Activated CD4-positive, alpha-beta memory T cell treated with anti-CD3 and anti-CD28 coated beads, Interleukin-2, amount 10 ng/mL, durations not matched to agents 7 days and 5 days (primary cell): ENCODE results near the gene ARRB1. TPM values are rescaled to one million over a fixed set of nuclear protein-coding genes. Genes with fewer than 3 reads are reported as not detected.

Experiments used
- CTCF ChIA-PET: fragments of 350-600 bp; sonication (Branson Sonifier 250); formaldehyde crosslinking; loops from one replicate; lab custom pipeline; 2021; ENCODE audit warnings: antibody characterized with exemption, inconsistent platforms; lab: Charles Lee
- POLR2A ChIA-PET: fragments of 350-600 bp; sonication (Branson Sonifier 250); formaldehyde crosslinking; loops from one replicate; lab custom pipeline; 2021; ENCODE audit warnings: antibody characterized with exemption; lab: Charles Lee
- DNase-seq: peaks from one replicate; pipeline ENCODE4 v3.0.0-alpha.2; 2020
- H3K27ac Mint-ChIP-seq: one replicate; pipeline ENCODE4 v1.8.0; 2021; ENCODE audit warnings: mild to moderate bottlenecking, mixed read lengths
- H3K27me3 Mint-ChIP-seq: one replicate; pipeline ENCODE4 v1.8.0; 2021; ENCODE audit warnings: mixed read lengths
- H3K36me3 Mint-ChIP-seq: one replicate; pipeline ENCODE4 v1.8.0; 2021; ENCODE audit warnings: low read depth, mixed read lengths
- H3K4me1 Mint-ChIP-seq: one replicate; pipeline ENCODE4 v1.8.0; 2021; ENCODE audit warnings: mixed read lengths
- H3K4me3 Mint-ChIP-seq: one replicate; pipeline ENCODE4 v1.8.0; 2021; ENCODE audit warnings: mild to moderate bottlenecking, mixed read lengths
- H3K9me3 Mint-ChIP-seq: one replicate; pipeline ENCODE4 v1.8.0; 2021; ENCODE audit warnings: mixed read lengths
- total RNA-seq, 2 experiments: library from RNA; stranded (reverse); gene quantifications; one replicate each; pipeline ENCODE4 v1.2.3, GENCODE V29; 2021

ARRB1 gene
- total RNA-seq, 2 experiments from 2014 or later: 13.4 to 19.0 TPM

- DNase-seq: peak; percentile 44
- Mint-ChIP-seq H3K4me1 (peaks cover 47% of the 10 kb centered on the region), H3K9me3 (no peaks in the 10 kb centered on the region), H3K27me3 (no peaks in the 10 kb centered on the region), H3K4me3 (no peak overlapping the region), H3K36me3 (no peaks in the 10 kb centered on the region), H3K27ac (peak overlapping the region; percentile 64)
- ChIA-PET CTCF (interaction anchor here (0.6 to 2.6 kb wide), 6 partner anchors 19 to 93 kb away, joined by 3 to 23 read pairs (median 5); no protein-coding TSS in a partner anchor), POLR2A (interaction anchor here (1.4 to 1.8 kb wide), 2 partner anchors 14 to 74 kb away, joined by 3 to 4 read pairs; no protein-coding TSS in a partner anchor)
Measured at GRCh38 chr11:75325713-75326438, 25.6 kb downstream of the ARRB1 start.

DNA sequence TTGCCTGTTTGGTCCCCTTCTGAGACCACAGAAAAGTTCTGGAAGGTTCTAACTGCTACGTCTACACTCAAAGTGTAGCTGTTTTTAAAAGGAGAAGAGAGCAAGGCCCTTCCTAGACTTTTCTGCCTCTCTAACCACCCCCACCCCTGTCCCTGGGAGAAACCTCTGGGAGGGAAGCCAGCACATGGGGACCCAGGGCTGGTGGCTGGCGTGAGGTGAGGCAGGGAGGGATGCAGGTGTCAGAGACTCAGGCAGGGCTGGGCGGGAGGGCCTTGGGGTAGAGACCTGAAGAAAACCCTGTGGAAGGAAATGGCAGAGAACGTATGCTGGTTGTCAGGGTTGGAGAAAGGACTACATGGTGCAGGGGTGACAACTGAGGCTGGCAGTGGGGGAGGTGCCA lies 26.7 kb downstream of the ARRB1 start:
- peaks cover 43% of the 10 kb centered on the region for H3K4me1 Mint-ChIP-seq

GRCh38 chr11:75324189-75324588 lies 27.3 kb downstream of the ARRB1 start:
- no peaks in the 10 kb centered on the region for H3K9me3 Mint-ChIP-seq
- H3K36me3 Mint-ChIP-seq: no peaks in the 10 kb centered on the region
- no peak overlapping the region for H3K4me3 Mint-ChIP-seq
- H3K27me3 Mint-ChIP-seq: no peaks in the 10 kb centered on the region
- CTCF ChIA-PET: interaction anchor here (1.3 kb wide), 1 partner anchor 76 kb away, joined by 4 read pairs; no protein-coding TSS in a partner anchor
- H3K27ac Mint-ChIP-seq: no peak overlapping the region
- peaks cover 38% of the 10 kb centered on the region for H3K4me1 Mint-ChIP-seq
- no peak for DNase-seq
- POLR2A ChIA-PET: no interaction called here

More for the DNA sequence above, 26.7 kb downstream of the ARRB1 start:
- Mint-ChIP-seq H3K36me3 (no peaks in the 10 kb centered on the region), H3K9me3 (no peaks in the 10 kb centered on the region), H3K27ac (no peak overlapping the region), H3K4me3 (no peak overlapping the region), H3K27me3 (no peaks in the 10 kb centered on the region)
- CTCF ChIA-PET: no interaction called here
- POLR2A ChIA-PET: no interaction called here
- no peak for DNase-seq

DNA sequence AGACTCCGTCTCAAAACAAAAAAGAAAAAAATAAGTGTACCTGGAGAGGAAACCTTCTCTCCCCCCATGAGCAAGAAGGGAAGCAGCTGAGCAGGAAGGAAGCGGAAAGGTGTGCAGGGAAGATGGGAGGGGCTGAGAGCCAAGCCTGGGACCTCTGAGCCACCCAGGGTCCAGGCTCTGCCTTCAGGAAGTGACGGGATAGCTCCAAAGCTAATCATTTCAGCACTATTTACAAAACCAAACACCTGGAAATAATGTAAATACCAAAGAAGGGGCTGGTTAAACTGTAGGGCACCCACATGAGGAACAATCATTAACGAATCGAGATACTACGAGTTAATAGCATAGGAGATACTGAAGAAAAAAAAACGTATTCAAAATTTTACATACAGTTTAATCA lies 27.9 kb downstream of the ARRB1 start:
- POLR2A ChIA-PET: no interaction called here
- H3K4me3 Mint-ChIP-seq: no peak overlapping the region
- H3K36me3 Mint-ChIP-seq: no peaks in the 10 kb centered on the region
- H3K4me1 Mint-ChIP-seq: peaks cover 32% of the 10 kb centered on the region
- no peaks in the 10 kb centered on the region for H3K9me3 Mint-ChIP-seq
- no peak for DNase-seq
- no peaks in the 10 kb centered on the region for H3K27me3 Mint-ChIP-seq
- CTCF ChIA-PET: interaction anchor here (1.3 kb wide), 1 partner anchor 75 kb away, joined by 4 read pairs; no protein-coding TSS in a partner anchor
- H3K27ac Mint-ChIP-seq: no peak overlapping the region

DNA sequence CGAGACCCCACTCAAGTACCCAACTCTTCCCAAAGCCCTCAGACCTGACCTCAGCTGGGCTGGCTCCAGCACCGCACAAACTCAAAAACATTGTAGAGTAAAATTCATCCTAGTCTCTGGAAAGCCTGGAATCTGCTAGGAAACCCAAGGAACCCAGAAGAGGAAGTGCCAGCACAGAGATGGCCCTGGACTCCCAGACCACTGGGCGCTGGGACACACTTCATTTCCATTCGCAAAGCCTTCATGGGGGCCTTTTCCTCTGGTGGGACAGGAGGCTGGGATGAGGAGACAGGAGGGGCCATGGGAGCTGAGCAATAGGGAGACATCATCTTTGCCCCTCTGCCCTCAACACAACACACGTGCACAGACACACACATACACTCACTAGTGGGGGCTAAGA lies 30.8 kb downstream of the ARRB1 start:
- CTCF ChIA-PET: no interaction called here
- no peak for DNase-seq
- POLR2A ChIA-PET: no interaction called here

DNA sequence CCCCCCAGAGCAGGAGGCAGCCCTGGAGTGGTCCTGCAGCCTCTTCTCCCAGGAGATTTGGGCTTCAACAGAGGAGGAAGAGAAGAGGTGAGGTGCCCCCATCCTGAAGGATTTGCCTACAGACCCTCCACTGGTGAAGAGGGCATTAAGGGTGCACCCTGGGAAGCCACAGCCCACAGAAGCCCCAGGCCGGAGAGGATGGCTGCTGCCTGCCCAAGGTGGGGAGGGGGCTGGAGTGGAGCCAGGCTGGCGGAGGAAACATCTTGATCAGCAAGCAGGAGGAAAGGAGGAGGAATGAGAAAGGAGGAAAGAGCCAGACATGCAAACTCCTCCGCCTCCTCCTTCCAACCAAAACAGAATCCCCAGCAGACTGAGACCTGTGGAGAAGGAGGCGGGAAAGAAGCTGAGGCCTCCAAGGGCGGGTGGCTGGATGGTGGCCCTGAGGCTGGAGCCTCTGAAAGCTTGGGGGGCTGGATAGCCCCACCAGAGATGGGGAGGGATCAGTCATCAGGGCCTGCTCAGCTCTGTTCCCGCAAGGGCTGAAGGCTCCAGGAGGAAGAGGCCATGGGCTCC lies 31.3 kb downstream of the ARRB1 start:
- no peak overlapping the region for H3K4me3 Mint-ChIP-seq
- H3K36me3 Mint-ChIP-seq: no peaks in the 10 kb centered on the region
- no peak overlapping the region for H3K27ac Mint-ChIP-seq
- no peaks in the 10 kb centered on the region for H3K27me3 Mint-ChIP-seq
- CTCF ChIA-PET: no interaction called here
- H3K4me1 Mint-ChIP-seq: peaks cover 18% of the 10 kb centered on the region
- no peak for DNase-seq
- no peaks in the 10 kb centered on the region for H3K9me3 Mint-ChIP-seq
- POLR2A ChIA-PET: no interaction called here

More for the DNA sequence above, 30.8 kb downstream of the ARRB1 start:
- Mint-ChIP-seq H3K4me3 (no peak overlapping the region), H3K36me3 (no peaks in the 10 kb centered on the region), H3K4me1 (peaks cover 14% of the 10 kb centered on the region), H3K9me3 (no peaks in the 10 kb centered on the region), H3K27ac (no peak overlapping the region), H3K27me3 (no peaks in the 10 kb centered on the region)

DNA sequence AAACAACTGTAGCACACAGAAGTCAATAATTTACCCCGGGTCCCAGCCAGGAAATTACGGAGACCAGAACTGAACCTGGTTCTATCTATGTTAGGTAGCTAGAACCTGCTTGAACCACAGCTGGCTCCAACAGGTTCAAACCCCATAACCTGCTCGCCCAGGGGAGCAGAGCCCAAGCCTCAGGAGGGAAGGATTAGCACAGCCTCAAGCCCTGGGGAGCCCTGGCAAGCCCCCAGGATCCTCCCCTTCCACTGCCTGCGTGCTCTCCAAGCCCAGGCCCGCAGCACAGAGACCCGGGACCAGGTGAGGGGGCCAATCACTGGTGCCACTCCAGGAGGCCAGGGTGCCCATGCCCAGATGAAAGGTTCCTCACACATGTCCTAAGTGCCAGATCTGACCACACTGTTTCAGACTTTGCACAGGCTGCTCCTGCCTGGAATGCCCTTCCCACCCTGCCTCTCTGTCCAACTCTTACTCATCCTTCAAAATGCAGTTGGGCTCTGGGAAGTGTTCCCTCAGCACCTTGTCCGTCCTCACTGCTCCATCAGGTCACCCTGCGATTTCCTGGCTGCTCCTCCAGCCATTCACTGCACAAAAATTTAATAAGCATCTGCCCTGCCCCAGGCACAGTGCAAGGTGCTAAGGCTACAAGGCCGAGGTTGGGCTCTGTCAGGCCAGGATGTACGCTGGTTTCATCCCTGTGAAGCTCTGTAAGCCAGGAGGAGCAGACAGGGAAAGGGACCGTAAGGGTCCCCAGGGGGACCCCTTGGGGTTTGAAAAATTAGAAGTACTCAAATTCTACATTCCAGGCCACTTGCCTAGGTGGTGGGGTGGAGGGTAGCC lies 32.2 kb downstream of the ARRB1 start:
- Mint-ChIP-seq H3K9me3 (no peaks in the 10 kb centered on the region), H3K36me3 (no peaks in the 10 kb centered on the region), H3K4me3 (no peak overlapping the region), H3K4me1 (peaks cover 18% of the 10 kb centered on the region), H3K27me3 (no peaks in the 10 kb centered on the region), H3K27ac (no peak overlapping the region)
- no peak for DNase-seq
- ChIA-PET CTCF (interaction anchor here (0.6 kb wide), 1 partner anchor 10 kb away, joined by 4 read pairs; no protein-coding TSS in a partner anchor), POLR2A (no interaction called here)

- ChIA-PET POLR2A (no interaction called here), CTCF (no interaction called here)
- no peak for DNase-seq
- no peaks in the 10 kb centered on the region for H3K36me3 Mint-ChIP-seq
- no peaks in the 10 kb centered on the region for H3K27me3 Mint-ChIP-seq
- H3K27ac Mint-ChIP-seq: no peak overlapping the region
- H3K9me3 Mint-ChIP-seq: no peaks in the 10 kb centered on the region
- H3K4me1 Mint-ChIP-seq: peaks cover 8% of the 10 kb centered on the region
- H3K4me3 Mint-ChIP-seq: no peak overlapping the region
Measured at GRCh38 chr11:75317446-75318122, 33.9 kb downstream of the ARRB1 start.

GRCh38 chr11:75315439-75315805 lies 36.0 kb downstream of the ARRB1 start:
- Mint-ChIP-seq H3K27me3 (no peaks in the 10 kb centered on the region), H3K9me3 (no peaks in the 10 kb centered on the region), H3K36me3 (no peaks in the 10 kb centered on the region), H3K27ac (no peak overlapping the region), H3K4me3 (no peak overlapping the region), H3K4me1 (peaks cover 4% of the 10 kb centered on the region)
- no peak for DNase-seq
- ChIA-PET POLR2A (no interaction called here), CTCF (no interaction called here)

DNA sequence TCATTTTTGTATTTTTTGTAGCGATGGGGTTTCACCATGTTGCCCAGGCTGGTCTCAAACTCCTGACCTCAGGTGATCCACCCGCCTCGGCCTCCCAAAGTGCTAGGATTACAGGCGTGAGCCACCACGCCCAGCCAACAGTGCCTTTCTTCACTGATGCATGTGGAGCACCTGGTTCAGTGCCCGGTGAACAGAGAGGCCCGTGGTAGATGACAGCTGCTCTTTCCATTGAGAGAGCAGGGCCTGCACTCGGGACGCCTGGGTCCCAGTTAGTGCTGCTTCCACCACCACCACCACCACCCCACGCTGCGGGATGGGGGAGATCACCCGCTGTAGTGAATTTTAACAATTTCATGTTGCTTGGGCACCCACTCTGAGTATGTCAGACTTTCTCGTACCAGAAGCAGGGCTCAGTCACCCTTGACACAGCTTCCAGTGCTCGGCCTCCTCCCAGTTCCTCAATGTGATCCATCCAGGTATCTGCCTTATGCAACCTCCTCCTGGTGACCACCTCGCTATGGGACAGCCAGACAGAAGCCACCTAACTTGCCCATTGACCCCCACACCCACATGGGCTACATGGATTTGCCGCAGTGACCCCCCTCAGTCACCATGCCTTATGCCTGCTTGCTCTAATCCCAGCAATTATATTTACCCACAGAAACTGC lies 36.6 kb downstream of the ARRB1 start:
- Mint-ChIP-seq H3K4me1 (peaks cover 4% of the 10 kb centered on the region), H3K27me3 (no peaks in the 10 kb centered on the region), H3K9me3 (no peaks in the 10 kb centered on the region), H3K4me3 (no peak overlapping the region), H3K27ac (no peak overlapping the region), H3K36me3 (no peaks in the 10 kb centered on the region)
- POLR2A ChIA-PET: no interaction called here
- DNase-seq: no peak
- CTCF ChIA-PET: no interaction called here

GRCh38 chr11:75313513-75314272 lies 37.8 kb downstream of the ARRB1 start:
- no peak overlapping the region for H3K27ac Mint-ChIP-seq
- POLR2A ChIA-PET: no interaction called here
- CTCF ChIA-PET: interaction anchor here (1.4 kb wide), 1 partner anchor 34 kb away, joined by 4 read pairs; no protein-coding TSS in a partner anchor

DNA sequence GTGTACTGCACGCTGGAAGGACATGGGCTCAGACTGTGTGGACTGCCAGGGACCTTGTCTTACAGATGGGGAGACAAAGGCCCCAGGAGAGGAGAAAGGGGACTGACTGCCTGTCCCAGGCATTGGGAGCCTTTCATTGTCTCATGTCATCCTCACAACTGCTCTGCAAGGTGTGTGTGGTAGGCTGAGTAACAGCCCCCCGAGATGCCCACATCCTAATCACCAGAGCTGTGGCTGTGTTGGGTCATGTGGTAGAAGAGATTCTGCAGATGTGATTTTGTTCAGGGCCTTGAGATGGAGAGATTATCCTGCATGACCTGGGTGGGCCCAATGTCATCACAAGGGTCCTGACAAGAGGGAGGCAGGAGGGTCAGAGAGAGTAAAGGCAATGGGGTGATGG lies 39.1 kb downstream of the ARRB1 start:
- Mint-ChIP-seq H3K9me3 (no peaks in the 10 kb centered on the region), H3K27ac (no peak overlapping the region), H3K4me1 (peaks cover 4% of the 10 kb centered on the region), H3K36me3 (no peaks in the 10 kb centered on the region), H3K4me3 (no peak overlapping the region), H3K27me3 (no peaks in the 10 kb centered on the region)
- no peak for DNase-seq
- CTCF ChIA-PET: interaction anchor here (1.4 kb wide), 1 partner anchor 32 kb away, joined by 4 read pairs; no protein-coding TSS in a partner anchor
- POLR2A ChIA-PET: no interaction called here

More at GRCh38 chr11:75313513-75314272, 37.8 kb downstream of the ARRB1 start:
- no peak overlapping the region for H3K4me3 Mint-ChIP-seq
- no peaks in the 10 kb centered on the region for H3K36me3 Mint-ChIP-seq
- H3K4me1 Mint-ChIP-seq: peaks cover 4% of the 10 kb centered on the region
- no peaks in the 10 kb centered on the region for H3K9me3 Mint-ChIP-seq
- H3K27me3 Mint-ChIP-seq: no peaks in the 10 kb centered on the region
- no peak for DNase-seq
